ENCODE measurements around the gene SLC12A2. TPM values are rescaled to one million over a fixed set of nuclear protein-coding genes. Genes with fewer than 3 reads are reported as not detected.
A peak's percentile ranks its signal among the peaks of the same experiment; 100 is the strongest.

Gene SLC12A2
- 14.2 and 14.3 TPM in 2 replicates for total RNA-seq

DNA sequence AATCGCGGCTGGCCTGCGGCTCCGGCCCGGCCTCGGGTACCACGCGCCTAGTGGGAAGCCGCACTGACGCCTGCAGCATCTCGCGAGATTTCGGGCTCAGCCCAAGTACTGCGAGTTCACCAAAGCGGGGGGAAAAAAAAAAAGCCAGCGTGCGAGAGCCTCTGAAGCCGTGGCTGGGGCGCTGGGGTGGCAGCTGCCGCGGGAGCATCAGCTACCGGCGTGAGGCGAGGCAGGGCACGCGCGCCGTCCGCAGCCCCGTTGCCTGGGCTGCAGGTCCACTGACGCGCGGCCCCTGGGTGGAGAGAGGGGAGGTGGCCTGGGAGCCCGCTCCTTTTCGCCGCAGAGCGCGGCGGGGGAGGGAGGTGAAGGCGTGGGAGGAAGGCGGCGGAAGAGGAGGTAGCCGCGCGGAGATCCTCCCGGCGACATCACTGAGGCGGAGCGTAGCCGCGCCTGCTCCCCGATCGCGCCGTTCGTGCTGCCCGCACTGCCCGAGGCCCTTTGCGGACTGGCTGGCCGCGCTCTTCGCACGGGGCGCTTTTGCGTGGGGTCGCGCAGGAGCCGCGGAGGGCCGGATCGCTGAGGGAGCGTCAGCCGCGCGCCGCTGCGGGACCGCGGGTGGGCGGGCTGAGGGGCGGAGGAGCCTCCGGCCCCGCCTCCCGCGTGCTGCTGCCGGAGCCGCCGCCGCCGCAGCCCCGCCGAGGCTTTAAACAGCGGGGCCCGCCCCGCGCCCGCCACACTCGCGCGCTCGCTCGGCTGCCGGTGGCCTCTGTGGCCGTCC is at the start of gene SLC12A2:
Gene SLC12A2, plus strand, starts transcription at position 734 of the 778 bp plus-strand sequence. CDS start 189 bp downstream, outside the sequence.
- peak; percentile 59 for DNase-seq (ENCODE audit: low read depth)
- TF ChIP-seq, protein P1, sequence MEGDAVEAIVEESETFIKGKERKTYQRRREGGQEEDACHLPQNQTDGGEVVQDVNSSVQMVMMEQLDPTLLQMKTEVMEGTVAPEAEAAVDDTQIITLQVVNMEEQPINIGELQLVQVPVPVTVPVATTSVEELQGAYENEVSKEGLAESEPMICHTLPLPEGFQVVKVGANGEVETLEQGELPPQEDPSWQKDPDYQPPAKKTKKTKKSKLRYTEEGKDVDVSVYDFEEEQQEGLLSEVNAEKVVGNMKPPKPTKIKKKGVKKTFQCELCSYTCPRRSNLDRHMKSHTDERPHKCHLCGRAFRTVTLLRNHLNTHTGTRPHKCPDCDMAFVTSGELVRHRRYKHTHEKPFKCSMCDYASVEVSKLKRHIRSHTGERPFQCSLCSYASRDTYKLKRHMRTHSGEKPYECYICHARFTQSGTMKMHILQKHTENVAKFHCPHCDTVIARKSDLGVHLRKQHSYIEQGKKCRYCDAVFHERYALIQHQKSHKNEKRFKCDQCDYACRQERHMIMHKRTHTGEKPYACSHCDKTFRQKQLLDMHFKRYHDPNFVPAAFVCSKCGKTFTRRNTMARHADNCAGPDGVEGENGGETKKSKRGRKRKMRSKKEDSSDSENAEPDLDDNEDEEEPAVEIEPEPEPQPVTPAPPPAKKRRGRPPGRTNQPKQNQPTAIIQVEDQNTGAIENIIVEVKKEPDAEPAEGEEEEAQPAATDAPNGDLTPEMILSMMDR (conservative IDR thresholded peaks at IDR 0.05; ENCODE audit: low read depth, low read length): no peak
- H3K4me3 ChIP-seq (ENCODE audit: low read depth, low read length): peak within 1 kb of the TSS; percentile 82

DNA sequence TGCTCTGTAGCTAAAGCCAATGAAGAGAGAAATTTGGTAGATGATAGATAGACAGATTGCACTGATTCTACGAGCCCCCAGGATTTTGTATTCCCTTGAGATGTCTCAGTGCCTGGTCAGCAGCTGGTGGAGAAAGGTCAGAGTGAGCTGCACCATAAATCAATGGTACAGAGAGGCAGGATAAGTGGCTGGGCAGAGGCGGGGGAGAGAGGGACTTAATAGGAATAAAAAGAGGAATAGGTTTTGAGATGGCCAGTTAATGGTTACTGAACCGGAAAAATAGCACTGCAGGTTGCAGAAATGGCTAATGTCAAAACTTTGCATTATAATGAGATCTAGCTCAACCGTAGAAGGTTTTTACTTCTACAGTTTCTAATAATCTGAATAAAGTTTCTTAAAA is 47.9 kb upstream of the SLC12A2 start:
- DNase-seq (ENCODE audit: low read depth): no peak
- TF ChIP-seq, protein P1 (conservative IDR thresholded peaks at IDR 0.05; ENCODE audit: low read depth, low read length): no peak
- H3K4me3 ChIP-seq (ENCODE audit: low read depth, low read length): no peak overlapping the region

DNA sequence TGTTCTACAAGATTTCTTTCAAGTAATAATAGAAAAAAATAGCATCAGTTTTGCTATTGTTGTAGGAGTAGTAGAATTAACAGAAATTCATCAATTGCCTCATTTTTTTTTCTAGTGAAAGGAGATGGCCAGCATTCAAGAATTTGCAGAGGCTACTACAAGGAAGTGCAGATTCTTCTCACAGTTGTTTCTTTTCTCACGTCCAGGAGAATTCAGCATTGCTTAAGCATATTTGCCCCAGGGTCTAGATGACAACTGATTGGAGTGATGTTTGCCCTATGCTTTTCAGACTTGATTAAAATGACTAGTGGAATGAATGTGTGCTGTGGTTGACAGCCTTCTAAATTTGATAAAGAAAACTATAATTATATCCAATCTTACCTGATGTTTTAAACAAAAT is 46.6 kb upstream of the SLC12A2 start:
- DNase-seq (ENCODE audit: low read depth): peak; percentile 13
- TF ChIP-seq, protein P1 (conservative IDR thresholded peaks at IDR 0.05; ENCODE audit: low read depth, low read length): no peak
- no peak overlapping the region for H3K4me3 ChIP-seq (ENCODE audit: low read depth, low read length)

DNA sequence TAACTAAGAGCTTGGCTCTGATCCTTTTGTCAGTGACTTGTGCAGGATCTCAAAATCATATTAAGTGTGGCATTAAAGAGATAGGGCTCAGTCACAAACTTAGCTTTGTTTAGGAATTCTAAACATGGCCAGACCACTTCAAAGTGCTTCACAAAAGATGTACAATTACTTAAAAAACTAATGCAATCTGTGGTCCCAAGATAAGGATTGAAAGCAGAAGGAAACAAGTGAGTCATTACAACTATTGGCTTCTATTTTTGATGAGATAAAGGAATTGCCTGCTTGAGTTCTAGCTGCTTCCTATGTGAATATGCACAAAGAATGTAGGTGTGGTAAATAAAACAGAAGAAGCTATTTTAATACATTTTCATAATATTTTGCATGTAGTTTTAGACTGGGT is 44.9 kb upstream of the SLC12A2 start:
- DNase-seq (ENCODE audit: low read depth): no peak
- no peak overlapping the region for H3K4me3 ChIP-seq (ENCODE audit: low read depth, low read length)
- TF ChIP-seq, protein P1 (conservative IDR thresholded peaks at IDR 0.05; ENCODE audit: low read depth, low read length): no peak

DNA sequence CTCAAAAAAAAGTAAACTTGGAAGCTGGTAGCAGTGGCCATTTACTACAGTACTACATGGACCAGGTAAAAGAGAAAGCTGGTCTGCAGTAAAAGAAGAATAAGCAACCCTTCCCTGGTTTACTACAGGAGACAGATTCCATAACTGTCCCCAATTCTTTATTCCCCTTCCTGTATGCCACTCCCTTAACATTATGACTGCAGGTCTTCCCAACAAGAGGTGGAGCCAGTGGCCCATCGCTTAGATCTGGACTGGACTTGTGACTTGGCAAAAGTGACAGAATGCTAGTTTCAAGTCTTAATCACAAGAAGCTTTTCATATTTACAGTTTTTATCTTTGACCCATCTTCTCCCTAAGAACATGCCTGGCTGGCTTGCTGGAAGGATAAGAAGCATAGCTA is 42.6 kb upstream of the SLC12A2 start:
- TF ChIP-seq, protein P1 (conservative IDR thresholded peaks at IDR 0.05; ENCODE audit: low read depth, low read length): no peak
- DNase-seq (ENCODE audit: low read depth): no peak
- no peak overlapping the region for H3K4me3 ChIP-seq (ENCODE audit: low read depth, low read length)

DNA sequence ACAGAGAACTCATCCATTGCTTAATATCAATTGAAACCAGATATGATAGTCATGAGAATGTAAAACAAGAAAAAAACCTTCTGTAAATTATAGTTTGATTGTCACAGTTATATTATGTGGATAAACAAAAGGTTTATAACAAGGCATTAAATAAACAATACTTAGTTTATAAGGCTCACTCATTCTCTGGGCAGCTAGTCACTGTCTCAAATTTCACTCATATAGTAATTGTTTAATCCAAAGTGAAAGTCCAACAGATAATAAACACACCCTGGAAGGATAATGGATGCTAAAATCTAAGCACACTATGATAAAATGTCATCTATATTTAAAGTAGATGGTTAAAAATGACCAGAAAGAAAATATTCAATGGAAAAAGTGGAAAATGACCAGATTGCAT is 30.8 kb upstream of the SLC12A2 start:
- no peak for DNase-seq (ENCODE audit: low read depth)
- H3K4me3 ChIP-seq (ENCODE audit: low read depth, low read length): no peak overlapping the region
- TF ChIP-seq, protein P1 (conservative IDR thresholded peaks at IDR 0.05; ENCODE audit: low read depth, low read length): no peak

Measured in epithelial cell of proximal tubule (primary cell).